Nephron (organoid): ENCODE measurements around the gene WDFY4.
A peak's percentile ranks its signal among the peaks of the same experiment; 100 is the strongest.

Experiments
- H3K27ac Mint-ChIP-seq, 3 experiments: 2 replicates each; pipeline ENCODE4 v1.8.0; 2020; ENCODE audit warnings: mixed read lengths in 3 of 3, mild to moderate bottlenecking in 2 of 3, moderate library complexity in 1 of 3
- H3K27me3 Mint-ChIP-seq: 2 replicates; pipeline ENCODE4 v1.8.0; 2021; ENCODE audit warnings: low read depth, mild to moderate bottlenecking, moderate library complexity, mixed read lengths
- H3K36me3 Mint-ChIP-seq: 2 replicates; pipeline ENCODE4 v1.8.0; 2020; ENCODE audit warnings: low read depth, mixed read lengths
- H3K4me1 Mint-ChIP-seq: 2 replicates; pipeline ENCODE4 v1.8.0; 2020; ENCODE audit warnings: mixed read lengths
- H3K4me3 Mint-ChIP-seq, 3 experiments: 2 replicates each; pipeline ENCODE4 v1.8.0; 2020; ENCODE audit warnings: mild to moderate bottlenecking in 3 of 3, mixed read lengths in 3 of 3, moderate library complexity in 2 of 3
- H3K9me3 Mint-ChIP-seq: 2 replicates; pipeline ENCODE4 v1.8.0; 2020; ENCODE audit warnings: mixed read lengths
- CTCF ChIP-seq, 3 experiments: fragments of 200-600 bp; sonication (generic); IDR thresholded peaks; one replicate each; pipeline ENCODE4 v1.5.0; 2021; ENCODE audit warnings: antibody characterized with exemption in 3 of 3; ENCODE audit not compliant: unreplicated experiment in 3 of 3

Gene WDFY4

GRCh38 chr10:48890888-48891850, 206.5 kb downstream of the WDFY4 start:
- Mint-ChIP-seq H3K36me3 (no peaks in the 10 kb centered on the region), H3K27me3 (peaks cover 28% of the 10 kb centered on the region), H3K4me1 (peaks cover 17% of the 10 kb centered on the region), H3K27ac (no peak overlapping the region), H3K4me3 (no peak overlapping the region), H3K9me3 (no peaks in the 10 kb centered on the region)
- no peak for TF ChIP-seq CTCF (IDR thresholded peaks at IDR 0.05; ENCODE audit: unreplicated experiment in 3 of 3)

- Mint-ChIP-seq H3K27me3 (peaks cover 26% of the 10 kb centered on the region), H3K9me3 (no peaks in the 10 kb centered on the region), H3K4me3 (no peak overlapping the region), H3K27ac (peak overlapping the region in 2 of 3 experiments; percentile 47 to 75), H3K4me1 (peaks cover 17% of the 10 kb centered on the region), H3K36me3 (no peaks in the 10 kb centered on the region)
- TF ChIP-seq CTCF (IDR thresholded peaks at IDR 0.05; ENCODE audit: unreplicated experiment in 3 of 3) = no peak
Measured at GRCh38 chr10:48894911-48895802, 210.5 kb downstream of the WDFY4 start.

DNA sequence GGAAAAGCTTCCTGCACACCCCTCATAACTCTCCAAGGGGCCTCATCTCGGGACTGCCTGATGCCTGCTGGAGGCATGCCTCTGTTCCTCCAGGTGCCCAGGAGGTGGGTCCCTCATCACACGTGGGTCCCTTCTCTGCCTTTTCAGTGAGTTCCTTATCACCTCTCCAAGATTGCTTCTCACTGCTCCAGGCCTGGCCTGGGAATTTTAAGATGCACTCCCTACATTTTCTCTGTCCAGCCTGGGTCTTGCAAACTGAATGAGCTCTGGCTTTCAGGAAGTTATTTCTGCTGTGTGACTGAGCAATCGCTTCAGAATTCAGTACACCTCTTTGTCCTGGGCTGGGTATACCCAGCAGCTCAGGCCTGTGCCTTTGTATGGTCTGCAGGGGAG, 211.1 kb downstream of the WDFY4 start:
- H3K9me3 Mint-ChIP-seq = no peaks in the 10 kb centered on the region
- TF ChIP-seq CTCF (IDR thresholded peaks at IDR 0.05; ENCODE audit: unreplicated experiment in 3 of 3) = no peak
- peaks cover 21% of the 10 kb centered on the region for H3K27me3 Mint-ChIP-seq
- peaks cover 21% of the 10 kb centered on the region for H3K4me1 Mint-ChIP-seq
- no peaks in the 10 kb centered on the region for H3K36me3 Mint-ChIP-seq
- peak overlapping the region; percentile 31 to 75 (median 47) for H3K27ac Mint-ChIP-seq
- peak overlapping the region in 1 of 3 experiments; percentile 43 for H3K4me3 Mint-ChIP-seq

DNA sequence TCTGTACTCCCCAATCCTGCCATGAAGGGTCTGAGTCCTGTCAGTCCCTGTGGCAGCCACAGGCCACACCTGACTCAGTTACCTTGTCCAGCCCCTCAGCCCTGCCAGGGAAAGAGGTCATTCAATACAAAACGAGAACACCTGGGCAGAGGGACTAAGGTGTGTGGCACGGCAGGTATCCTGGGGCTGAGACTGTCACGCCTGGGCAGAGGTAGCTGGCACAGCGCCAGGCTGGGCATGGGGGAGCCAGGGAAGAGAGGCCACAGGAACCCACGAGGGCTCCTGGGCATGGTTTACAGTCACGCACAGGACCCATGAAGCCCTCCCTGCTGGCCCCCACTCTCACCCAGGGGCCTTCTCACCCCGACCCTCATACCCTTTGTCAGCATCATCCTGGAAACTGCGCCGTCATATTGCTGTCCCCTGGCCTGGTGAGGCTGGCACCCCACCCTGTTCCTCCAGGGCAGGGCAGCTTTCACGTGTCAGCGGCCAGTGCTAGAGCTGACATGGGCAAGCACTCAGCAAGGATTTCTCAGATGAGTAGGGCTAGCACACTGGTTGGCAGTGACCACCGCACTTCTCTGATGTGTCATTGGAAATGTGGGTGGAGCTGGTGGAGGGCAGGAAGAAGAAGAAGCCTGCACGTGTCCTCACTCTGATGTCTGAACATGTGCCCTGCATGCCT, 212.2 kb downstream of the WDFY4 start:
- Mint-ChIP-seq H3K4me3 (no peak overlapping the region), H3K27ac (peak overlapping the region in 1 of 3 experiments; percentile 75), H3K36me3 (no peaks in the 10 kb centered on the region), H3K4me1 (peaks cover 22% of the 10 kb centered on the region), H3K9me3 (no peaks in the 10 kb centered on the region), H3K27me3 (peaks cover 16% of the 10 kb centered on the region)
- TF ChIP-seq CTCF (IDR thresholded peaks at IDR 0.05; ENCODE audit: unreplicated experiment in 3 of 3) = no peak

- H3K36me3 Mint-ChIP-seq = no peaks in the 10 kb centered on the region
- peaks cover 22% of the 10 kb centered on the region for H3K4me1 Mint-ChIP-seq
- TF ChIP-seq CTCF (IDR thresholded peaks at IDR 0.05; ENCODE audit: unreplicated experiment in 3 of 3) = no peak
- H3K27me3 Mint-ChIP-seq = peaks cover 11% of the 10 kb centered on the region
- H3K27ac Mint-ChIP-seq = no peak overlapping the region
- no peaks in the 10 kb centered on the region for H3K9me3 Mint-ChIP-seq
- no peak overlapping the region for H3K4me3 Mint-ChIP-seq
Measured at GRCh38 chr10:48897441-48897790, 212.7 kb downstream of the WDFY4 start.
